Measurements from ENCODE around the gene PPM1E.

PPM1E gene

GRCh38 chr17:59011975-59012374 lies 256.3 kb downstream of the PPM1E start:
- no peak overlapping the region for H3K4me3 ChIP-seq (ENCODE audit: low read depth, low read length)
- DNase-seq (ENCODE audit: low read depth): no peak
- TF ChIP-seq, protein P1, sequence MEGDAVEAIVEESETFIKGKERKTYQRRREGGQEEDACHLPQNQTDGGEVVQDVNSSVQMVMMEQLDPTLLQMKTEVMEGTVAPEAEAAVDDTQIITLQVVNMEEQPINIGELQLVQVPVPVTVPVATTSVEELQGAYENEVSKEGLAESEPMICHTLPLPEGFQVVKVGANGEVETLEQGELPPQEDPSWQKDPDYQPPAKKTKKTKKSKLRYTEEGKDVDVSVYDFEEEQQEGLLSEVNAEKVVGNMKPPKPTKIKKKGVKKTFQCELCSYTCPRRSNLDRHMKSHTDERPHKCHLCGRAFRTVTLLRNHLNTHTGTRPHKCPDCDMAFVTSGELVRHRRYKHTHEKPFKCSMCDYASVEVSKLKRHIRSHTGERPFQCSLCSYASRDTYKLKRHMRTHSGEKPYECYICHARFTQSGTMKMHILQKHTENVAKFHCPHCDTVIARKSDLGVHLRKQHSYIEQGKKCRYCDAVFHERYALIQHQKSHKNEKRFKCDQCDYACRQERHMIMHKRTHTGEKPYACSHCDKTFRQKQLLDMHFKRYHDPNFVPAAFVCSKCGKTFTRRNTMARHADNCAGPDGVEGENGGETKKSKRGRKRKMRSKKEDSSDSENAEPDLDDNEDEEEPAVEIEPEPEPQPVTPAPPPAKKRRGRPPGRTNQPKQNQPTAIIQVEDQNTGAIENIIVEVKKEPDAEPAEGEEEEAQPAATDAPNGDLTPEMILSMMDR (IDR thresholded peaks at IDR 0.05; ENCODE audit: insufficient read depth, low read depth, low read length, missing control alignments): no peak

GRCh38 chr17:59018019-59018418 lies 262.4 kb downstream of the PPM1E start:
- no peak for DNase-seq (ENCODE audit: low read depth)
- no peak overlapping the region for H3K4me3 ChIP-seq (ENCODE audit: low read depth, low read length)
- TF ChIP-seq, protein P1 (IDR thresholded peaks at IDR 0.05; ENCODE audit: insufficient read depth, low read depth, low read length, missing control alignments): no peak

DNA sequence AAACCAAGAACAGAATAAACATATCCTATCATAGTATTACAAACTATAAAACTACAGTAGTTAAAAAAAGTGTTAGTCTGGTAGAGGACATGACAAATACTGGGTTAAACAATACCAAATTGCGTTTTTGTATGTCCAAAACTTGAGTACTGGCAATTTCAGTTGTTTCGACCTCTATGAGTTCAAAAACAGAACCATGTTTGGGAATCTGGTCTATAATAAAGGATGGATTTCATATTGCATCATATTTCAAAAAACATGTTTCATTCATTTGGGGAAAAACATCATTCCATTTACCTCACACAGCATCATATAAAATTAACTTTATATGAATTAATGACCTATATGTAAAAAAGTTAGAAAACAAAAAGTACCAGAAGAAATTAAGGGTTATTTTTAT lies 269.3 kb downstream of the PPM1E start:
- H3K4me3 ChIP-seq (ENCODE audit: low read depth, low read length): no peak overlapping the region
- no peak for DNase-seq (ENCODE audit: low read depth)
- TF ChIP-seq, protein P1 (IDR thresholded peaks at IDR 0.05; ENCODE audit: insufficient read depth, low read depth, low read length, missing control alignments): no peak

DNA sequence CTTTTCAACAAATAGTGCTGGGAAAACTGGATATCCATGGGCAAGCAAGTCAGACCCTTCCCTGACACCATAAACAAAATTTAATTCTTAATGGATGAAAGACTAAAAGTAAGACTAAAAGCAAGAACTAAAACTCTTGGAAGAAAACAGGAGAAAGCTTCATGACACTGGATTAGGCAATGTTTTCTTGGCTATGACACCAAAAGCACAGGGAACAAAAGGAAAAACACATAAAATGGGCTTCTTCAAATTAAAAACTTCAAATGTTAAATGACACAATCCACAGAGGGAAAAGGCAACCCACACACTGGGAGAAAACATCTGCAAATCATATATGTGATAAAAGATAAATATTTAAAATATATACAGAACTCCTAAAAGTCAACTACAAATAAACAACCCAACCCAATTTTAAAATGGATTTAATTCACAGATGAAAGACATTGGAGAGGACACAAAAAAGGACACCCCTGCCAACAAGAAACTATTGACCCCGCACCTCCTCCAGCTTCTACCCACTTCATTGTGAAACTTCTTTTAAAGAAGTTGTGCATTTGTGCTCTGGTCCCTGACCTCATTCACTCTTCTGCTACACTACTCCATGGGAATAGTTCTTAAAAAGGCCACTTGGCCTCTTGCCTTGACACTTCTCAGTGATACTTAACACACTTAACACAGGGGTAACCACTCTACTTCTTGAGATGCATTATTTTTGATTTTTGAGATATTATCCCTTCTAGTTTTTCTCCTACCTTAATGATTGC lies 270.7 kb downstream of the PPM1E start:
- H3K4me3 ChIP-seq (ENCODE audit: low read depth, low read length): no peak overlapping the region
- TF ChIP-seq, protein P1 (IDR thresholded peaks at IDR 0.05; ENCODE audit: insufficient read depth, low read depth, low read length, missing control alignments): no peak
- no peak for DNase-seq (ENCODE audit: low read depth)

DNA sequence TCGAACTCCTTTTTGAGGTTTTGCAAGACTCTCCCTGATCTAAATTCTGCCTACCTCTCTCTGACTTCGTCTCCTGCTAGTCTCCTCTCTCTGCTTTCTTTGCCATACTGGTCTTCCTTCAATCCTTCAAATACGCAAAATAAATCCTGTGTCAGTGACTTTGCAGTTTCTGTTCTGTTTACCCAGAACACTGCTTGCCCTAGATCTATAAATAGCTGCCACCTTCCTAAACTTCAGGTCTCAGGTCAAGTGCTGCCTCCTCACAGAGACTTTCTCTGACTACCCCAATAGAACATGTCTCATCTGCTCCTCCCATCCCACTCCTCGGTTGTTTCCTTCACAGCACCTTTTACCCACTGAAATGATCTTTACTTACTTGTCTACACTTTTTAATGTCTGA lies 272.1 kb downstream of the PPM1E start:
- H3K4me3 ChIP-seq (ENCODE audit: low read depth, low read length): no peak overlapping the region
- no peak for DNase-seq (ENCODE audit: low read depth)
- TF ChIP-seq, protein P1 (IDR thresholded peaks at IDR 0.05; ENCODE audit: insufficient read depth, low read depth, low read length, missing control alignments): no peak

- TF ChIP-seq, protein P1 (IDR thresholded peaks at IDR 0.05; ENCODE audit: insufficient read depth, low read depth, low read length, missing control alignments): no peak
- no peak overlapping the region for H3K4me3 ChIP-seq (ENCODE audit: low read depth, low read length)
- DNase-seq (ENCODE audit: low read depth): no peak
Observed at GRCh38 chr17:59028328-59028727, 272.7 kb downstream of the PPM1E start.

DNA sequence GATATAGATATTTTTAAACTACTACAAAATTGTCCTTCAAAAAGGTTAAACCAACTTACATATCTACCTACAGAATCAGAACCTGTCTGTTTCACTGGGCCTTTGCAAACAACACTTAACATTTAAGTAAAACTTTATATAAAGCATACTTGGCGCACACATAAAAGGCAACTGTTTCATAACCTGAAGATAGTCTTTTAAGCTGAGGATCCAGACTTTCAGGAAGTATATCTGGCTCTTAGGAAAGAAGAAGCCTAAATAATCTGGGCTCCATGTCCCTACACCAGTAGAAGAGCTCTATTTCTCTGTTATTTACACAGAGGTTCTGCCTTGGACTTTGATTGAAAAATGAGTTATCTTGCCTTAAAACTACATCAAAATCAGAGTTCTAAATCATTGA lies 275.2 kb downstream of the PPM1E start:
- no peak overlapping the region for H3K4me3 ChIP-seq (ENCODE audit: low read depth, low read length)
- DNase-seq (ENCODE audit: low read depth): no peak

More for the DNA sequence above, 275.2 kb downstream of the PPM1E start:
- TF ChIP-seq, protein P1 (IDR thresholded peaks at IDR 0.05; ENCODE audit: insufficient read depth, low read depth, low read length, missing control alignments): no peak

Measured in GM12865 (cell line).